HG02678 (cell line): ENCODE results near the gene THAP3.

Source experiments
- ATAC-seq: cut with Tn5 transposase; IDR thresholded peaks from one replicate; pipeline ENCODE4 v1.9.1; 2021; ENCODE audit warnings: mild to moderate bottlenecking, moderate library complexity; ENCODE audit not compliant: unreplicated experiment

The THAP3 gene, protein sequence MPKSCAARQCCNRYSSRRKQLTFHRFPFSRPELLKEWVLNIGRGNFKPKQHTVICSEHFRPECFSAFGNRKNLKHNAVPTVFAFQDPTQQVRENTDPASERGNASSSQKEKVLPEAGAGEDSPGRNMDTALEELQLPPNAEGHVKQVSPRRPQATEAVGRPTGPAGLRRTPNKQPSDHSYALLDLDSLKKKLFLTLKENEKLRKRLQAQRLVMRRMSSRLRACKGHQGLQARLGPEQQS

DNA sequence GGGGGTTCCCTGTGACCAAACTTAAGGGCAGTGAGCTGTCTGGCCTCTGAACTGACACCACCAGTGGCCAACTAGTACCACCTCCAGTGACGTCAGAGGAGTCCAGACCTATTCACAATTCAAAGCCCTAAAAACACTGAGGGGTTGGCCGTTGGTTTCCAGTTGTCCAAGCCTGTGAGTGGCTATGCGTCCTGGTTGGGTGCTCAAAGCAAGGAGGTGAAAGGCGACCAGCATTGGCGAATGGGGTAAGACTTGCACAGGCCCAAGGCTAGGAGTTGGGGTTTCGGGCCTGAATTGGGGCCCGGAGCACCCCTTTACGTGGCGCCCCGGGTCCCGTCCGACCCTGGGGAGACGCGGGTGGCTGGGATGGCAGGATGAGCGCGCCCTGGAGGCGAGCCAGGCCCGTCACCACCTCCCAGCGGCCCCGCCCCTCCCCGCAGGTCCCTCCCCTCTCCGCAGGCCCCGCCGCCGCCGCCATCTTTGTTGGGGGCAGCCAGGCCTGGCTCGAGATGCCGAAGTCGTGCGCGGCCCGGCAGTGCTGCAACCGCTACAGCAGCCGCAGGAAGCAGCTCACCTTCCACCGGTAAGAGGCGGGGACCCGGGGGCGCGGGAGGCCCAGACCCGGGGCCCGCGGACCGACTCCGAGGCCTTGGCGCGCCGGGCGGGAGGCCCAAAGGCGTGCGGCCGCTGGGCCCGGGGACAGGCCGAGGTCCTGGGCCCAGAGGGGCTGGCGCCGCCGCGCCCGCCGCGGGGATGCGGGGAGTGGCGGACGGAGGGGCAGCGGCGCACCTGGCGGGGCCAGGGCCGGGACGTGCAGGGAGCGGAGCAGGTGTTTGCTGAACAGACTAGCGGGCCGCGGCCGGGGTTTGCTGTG lies at the start of gene THAP3:
Gene THAP3, plus strand, starts transcription at position 159 of the 874 bp plus-strand sequence. Its CDS starts 351 bp downstream, at position 510.
- ATAC-seq, result peak; percentile 85

DNA sequence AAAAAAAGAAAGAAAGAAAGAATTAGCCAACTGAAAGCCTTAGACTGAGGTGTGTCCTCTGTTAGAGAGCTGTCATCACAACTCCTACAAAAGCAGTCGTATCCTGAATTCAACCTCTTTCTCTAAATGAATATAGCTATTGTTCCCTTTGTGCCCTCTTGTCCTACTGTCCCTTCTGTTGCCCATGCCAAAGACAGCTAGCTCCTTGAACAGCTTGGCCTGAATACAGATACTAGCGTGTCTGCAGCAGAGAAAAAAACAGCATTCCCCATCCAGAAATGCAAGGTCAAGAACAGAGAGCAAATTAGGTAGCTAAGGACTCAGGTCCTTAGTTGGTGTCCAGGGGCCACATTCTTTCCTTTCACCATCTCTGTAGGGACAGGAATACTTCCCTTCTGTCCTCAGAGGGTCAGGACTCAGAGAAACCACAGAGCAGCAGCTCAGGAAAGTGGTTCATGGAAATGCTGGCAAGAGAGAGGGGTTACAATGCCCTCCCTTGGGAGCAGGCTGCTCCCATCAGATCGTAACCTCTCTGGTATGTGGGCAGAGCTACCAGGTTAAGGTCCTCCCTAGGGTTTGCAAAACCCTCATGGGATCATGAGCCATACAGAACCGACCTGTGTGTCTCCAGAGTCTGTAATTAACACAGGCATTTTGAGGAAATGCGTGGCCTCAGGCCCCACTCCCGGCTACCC lies 46.7 kb upstream of the THAP3 start:
- no peak for ATAC-seq

DNA sequence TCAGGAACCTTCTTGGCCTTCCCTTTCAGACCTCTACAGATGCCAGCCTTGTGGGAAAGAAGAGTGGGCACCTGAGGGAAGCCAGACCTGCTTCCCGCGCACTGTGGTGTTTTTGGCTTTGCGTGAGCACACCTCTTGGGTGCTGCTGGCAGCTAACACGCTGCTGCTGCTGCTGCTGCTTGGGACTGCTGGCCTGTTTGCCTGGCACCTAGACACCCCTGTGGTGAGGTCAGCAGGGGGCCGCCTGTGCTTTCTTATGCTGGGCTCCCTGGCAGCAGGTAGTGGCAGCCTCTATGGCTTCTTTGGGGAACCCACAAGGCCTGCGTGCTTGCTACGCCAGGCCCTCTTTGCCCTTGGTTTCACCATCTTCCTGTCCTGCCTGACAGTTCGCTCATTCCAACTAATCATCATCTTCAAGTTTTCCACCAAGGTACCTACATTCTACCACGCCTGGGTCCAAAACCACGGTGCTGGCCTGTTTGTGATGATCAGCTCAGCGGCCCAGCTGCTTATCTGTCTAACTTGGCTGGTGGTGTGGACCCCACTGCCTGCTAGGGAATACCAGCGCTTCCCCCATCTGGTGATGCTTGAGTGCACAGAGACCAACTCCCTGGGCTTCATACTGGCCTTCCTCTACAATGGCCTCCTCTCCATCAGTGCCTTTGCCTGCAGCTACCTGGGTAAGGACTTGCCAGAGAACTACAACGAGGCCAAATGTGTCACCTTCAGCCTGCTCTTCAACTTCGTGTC lies 45.9 kb upstream of the THAP3 start:
- ATAC-seq, result no peak

DNA sequence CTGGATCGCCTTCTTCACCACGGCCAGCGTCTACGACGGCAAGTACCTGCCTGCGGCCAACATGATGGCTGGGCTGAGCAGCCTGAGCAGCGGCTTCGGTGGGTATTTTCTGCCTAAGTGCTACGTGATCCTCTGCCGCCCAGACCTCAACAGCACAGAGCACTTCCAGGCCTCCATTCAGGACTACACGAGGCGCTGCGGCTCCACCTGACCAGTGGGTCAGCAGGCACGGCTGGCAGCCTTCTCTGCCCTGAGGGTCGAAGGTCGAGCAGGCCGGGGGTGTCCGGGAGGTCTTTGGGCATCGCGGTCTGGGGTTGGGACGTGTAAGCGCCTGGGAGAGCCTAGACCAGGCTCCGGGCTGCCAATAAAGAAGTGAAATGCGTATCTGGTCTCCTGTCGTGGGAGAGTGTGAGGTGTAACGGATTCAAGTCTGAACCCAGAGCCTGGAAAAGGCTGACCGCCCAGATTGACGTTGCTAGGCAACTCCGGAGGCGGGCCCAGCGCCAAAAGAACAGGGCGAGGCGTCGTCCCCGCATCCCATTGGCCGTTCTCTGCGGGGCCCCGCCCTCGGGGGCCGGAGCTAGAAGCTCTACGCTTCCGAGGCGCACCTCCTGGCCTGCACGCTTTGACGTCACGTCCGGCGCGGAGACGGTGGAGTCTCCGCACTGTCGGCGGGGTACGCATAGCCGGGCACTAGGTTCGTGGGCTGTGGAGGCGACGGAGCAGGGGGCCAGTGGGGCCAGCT lies 45.1 kb upstream of the THAP3 start, which contains the start of gene ZBTB48:
Gene ZBTB48, plus strand, starts transcription at position 621 of the 745 bp plus-strand sequence. CDS start 616 bp downstream, outside the sequence.
- ATAC-seq, result peak; percentile 96

DNA sequence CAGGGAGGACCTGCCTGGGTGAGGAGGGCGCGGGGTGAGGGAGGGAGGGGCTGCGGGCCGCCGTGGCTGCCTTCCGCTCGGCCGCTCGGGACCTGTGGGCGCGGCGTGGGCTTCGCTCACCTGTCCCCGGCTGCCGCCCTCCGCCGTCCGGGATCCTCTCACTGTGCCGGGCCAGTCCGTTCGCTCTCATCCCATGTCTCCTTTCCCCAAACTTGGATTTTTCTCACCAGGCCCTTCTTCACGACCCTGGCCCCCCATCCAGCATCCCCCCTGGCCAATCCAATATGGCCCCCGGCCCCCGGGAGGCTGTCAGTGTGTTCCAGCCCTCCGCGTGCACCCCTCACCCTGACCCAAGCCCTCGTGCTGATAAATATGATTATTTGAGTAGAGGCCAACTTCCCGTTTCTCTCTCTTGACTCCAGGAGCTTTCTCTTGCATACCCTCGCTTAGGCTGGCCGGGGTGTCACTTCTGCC lies 44.5 kb upstream of the THAP3 start:
- ATAC-seq, result no peak

DNA sequence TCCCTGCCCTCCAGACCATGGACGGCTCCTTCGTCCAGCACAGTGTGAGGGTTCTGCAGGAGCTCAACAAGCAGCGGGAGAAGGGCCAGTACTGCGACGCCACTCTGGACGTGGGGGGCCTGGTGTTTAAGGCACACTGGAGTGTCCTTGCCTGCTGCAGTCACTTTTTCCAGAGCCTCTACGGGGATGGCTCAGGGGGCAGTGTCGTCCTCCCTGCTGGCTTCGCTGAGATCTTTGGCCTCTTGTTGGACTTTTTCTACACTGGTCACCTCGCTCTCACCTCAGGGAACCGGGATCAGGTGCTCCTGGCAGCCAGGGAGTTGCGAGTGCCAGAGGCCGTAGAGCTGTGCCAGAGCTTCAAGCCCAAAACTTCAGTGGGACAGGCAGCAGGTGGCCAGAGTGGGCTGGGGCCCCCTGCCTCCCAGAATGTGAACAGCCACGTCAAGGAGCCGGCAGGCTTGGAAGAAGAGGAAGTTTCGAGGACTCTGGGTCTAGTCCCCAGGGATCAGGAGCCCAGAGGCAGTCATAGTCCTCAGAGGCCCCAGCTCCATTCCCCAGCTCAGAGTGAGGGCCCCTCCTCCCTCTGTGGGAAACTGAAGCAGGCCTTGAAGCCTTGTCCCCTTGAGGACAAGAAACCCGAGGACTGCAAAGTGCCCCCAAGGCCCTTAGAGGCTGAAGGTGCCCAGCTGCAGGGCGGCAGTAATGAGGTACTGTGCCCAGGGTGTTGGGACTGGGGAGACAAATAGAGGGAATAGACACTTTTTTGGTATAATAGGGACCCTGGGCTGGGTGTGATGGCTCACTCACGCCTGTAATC lies 43.9 kb upstream of the THAP3 start:
- ATAC-seq, result no peak

DNA sequence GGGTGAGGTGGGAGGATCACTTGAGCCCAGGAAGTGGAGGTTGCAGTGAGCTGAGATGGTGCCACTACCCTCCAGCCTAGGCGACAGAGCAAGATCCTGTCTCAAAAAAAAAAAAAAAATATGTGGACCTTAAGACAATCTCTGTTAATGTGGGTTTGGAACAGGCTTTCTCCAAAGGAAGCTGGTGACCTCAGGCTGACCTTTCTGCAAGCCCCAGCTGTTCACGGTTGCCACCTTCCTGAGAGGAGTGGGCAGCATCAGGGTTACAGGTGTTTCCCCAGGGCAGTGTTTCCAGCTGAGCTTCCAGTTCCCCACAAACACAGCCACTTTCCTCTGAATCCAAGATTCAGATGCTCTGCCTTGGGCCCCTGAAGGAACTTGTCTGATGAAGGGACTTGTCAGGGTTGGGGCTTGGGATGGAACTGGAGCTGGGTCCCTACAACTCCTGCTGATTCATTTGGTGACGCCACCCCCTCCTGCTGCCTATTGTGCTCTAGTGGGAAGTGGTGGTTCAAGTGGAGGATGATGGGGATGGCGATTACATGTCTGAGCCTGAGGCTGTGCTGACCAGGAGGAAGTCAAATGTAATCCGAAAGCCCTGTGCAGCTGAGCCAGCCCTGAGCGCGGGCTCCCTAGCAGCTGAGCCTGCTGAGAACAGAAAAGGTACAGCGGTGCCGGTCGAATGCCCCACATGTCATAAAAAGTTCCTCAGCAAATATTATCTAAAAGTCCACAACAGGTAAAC lies 42.9 kb upstream of the THAP3 start:
- ATAC-seq, result no peak

DNA sequence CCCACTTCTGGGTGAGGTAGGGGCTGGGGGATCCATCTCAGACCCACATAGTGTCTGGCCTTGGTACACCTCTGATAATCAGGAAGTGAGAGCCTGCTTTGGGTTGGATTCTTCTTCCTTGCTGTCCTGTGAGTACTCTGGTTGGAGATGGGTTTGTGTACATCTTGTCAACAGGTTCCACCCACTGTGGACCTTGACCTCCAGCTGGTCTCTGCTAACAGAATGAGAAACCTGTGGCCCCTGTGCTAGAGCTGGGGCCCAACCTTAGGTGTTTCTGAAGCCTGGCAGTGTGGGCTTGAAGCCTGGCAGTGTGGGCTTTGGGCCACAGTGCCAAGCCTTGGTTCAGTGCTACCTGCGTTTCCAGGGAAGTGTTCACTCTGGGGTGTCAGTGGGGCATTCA lies 42.3 kb upstream of the THAP3 start:
- ATAC-seq, result no peak

DNA sequence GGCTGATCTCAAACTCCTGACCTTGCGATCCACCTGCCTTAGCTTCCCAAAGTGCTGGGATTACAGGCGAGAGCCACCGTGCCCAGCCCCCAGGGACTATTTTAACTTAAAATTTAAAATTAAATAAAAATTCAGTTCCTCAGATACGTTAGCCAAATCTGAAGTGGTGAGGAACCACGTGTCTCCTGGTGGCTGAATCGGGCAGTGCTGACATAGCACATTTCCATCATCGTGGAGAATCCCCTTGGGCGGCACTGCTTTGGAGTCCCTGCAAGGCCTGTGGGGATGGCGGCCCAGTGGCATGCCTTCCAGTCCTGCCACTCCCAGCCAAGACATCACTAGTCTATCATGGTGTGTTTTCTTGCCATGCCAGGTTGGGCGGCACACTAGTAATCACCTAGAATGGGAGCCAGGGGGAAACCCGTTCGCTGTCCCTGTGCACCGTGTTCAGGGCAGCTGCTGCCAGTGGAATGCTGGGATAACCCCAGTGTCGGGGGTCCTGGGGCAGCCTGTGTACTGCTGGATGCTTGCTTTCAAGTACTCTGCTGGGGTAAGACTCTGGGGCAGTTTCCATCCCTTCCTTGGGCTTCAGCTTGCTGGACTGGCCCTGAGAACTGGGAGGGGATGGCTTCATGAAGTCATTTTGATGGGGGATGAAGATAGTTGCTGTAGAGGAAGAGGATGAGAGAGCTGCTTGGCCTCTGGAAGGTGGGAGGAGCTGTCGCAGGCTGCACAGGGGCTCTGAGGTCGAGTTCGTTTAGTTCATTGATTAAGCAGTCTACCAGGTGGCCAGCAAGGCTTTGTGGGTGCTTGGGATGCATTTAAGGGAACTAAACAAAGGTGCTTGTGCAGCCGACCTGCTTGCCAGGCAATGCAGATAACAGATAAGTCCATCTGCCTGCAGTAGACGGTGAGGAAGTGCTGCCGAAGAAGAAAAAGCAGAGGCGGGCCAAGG lies 40.3 kb upstream of the THAP3 start:
- ATAC-seq, result no peak

DNA sequence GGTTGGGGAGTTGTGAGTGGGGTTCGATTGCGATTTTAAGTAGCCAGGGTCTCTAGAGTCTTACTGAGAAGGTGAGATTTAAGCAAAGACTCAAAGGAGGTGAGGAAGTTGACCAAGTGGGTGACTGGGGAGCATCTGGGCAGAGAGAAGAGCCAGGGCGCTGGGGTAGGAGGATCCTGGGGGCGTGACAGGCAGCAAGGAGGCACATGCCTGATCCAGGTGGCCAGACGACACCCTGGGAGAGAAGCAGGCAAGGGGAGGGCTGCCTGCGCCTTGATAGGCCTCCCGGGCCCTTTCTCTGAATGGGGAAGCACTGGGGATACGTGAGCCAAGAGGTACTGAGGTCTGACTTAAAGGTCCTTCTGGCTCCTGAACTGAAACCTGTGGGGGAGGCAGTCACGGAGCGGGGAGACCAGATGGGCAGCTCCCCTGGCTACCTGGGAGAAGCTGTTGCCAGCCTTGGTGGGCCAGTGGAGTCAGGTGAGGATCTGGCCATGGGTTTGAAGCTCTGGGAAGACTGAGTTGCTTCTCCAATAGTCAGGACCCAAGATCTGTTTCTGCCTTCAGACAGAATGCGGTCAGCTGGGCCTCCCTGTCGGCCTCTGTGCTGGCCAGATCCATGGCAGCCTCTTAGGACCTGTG lies 39.5 kb upstream of the THAP3 start:
- no peak for ATAC-seq

DNA sequence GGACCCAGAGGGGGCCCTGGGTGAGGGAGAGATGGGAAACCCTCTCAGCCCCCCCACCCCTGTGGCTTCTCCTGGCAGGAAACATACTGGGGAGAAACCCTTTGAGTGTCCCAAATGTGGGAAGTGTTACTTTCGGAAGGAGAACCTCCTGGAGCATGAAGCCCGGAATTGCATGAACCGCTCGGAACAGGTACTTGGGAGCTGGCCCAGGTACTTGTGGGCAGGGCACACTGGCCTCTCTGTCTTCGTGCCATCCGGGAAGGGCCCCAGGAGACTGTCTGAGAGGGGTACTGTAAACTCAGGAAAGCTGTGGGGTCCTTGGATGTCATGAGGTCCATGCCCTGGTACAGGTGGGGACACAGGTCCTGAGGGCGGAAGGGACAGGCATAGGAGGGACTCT lies 38.8 kb upstream of the THAP3 start:
- no peak for ATAC-seq

DNA sequence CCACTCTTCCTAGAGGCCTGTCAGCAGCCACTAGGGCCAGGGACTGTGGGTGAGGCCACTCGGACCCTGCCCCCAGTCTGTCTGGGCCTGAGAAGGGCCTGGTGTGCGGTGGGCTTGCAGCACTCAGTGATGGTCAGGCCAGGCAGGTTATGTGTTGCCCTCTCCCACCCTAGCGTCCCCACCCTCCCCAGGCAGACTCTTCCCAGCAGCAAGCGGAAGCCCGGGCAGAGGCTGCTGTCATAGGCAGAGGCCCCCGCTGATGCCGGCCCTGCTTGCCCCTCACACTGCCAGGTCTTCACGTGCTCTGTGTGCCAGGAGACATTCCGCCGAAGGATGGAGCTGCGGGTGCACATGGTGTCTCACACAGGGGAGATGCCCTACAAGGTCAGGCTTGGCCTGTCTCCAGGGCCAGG lies 38.3 kb upstream of the THAP3 start:
- no peak for ATAC-seq

DNA sequence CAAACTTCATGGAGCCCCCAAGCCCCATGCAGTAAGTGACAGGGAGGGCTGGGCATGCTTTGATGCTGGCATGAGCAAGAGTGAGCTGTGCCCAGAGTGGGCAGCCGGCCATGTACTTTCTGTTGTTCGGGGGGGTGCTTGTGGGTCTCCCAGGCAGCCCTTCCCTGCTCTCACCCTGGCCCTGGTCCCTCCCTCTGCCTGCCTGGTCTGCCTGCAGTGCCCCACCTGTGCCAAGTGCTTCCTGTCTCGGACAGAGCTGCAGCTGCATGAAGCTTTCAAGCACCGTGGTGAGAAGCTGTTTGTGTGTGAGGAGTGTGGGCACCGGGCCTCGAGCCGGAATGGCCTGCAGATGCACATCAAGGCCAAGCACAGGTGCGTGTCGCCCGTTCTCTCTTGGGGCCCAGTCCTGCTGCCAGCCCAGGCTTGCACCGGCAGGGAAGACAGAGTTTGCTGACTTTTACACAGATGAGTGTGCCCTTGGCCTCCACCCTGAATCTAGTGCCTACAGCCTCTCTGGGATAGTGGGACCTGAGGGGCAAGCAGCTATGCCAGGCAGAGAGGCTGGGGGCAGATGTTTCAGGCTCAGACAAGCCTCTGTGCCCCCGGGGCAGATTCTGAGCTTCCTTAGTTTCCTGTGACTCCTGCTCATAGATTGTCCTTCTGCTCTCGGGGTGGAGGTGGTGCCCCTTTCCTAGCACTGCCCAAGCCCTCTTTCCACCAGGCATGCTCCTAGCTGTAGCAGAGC lies 37.2 kb upstream of the THAP3 start:
- no peak for ATAC-seq

DNA sequence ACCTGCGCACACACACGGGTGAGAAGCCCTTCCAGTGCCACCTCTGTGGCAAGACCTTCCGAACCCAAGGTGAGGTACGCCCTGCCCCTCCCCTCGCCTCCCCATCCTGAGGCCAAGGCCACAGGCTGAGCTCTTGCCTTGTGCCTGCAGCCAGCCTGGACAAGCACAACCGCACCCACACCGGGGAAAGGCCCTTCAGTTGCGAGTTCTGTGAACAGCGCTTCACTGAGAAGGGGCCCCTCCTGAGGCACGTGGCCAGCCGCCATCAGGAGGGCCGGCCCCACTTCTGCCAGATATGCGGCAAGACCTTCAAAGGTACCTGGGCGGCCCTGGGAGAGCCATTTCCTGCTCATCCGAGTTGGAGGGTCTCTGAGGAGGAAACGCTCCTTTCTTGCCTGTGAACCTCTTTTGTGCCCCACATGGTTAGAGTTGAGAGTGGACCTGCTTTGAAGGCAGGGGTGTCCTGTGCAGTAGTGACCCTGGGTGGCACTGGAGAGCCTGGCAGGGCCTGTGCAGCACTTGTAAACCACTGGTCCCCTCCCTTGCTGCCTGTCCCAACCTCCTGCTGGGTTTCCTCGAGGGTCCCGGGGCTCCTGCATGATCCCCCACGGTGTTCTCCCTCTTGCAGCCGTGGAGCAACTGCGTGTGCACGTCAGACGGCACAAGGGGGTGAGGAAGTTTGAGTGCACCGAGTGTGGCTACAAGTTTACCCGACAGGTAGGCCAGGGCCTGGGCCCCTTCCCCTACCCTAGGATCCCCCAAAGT lies 36.4 kb upstream of the THAP3 start:
- no peak for ATAC-seq

DNA sequence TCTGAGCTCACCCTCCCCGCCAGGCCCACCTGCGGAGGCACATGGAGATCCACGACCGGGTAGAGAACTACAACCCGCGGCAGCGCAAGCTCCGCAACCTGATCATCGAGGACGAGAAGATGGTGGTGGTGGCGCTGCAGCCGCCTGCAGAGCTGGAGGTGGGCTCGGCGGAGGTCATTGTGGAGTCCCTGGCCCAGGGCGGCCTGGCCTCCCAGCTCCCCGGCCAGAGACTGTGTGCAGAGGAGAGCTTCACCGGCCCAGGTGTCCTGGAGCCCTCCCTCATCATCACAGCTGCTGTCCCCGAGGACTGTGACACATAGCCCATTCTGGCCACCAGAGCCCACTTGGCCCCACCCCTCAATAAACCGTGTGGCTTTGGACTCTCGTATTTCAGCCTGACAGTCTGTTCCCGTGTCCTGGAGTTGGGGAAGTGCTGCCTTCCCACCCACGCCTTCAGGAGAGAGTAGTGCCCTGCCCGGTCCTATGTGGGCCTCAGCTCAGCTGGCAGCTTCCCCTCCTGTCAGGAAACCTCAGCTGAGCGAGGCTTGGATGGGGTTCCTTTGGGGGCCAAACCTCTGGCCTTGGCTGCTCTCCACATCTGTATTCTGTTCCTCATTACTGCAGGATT lies 35.7 kb upstream of the THAP3 start:
- no peak for ATAC-seq
